Duodenal mucosa (tissue), 2 donors: Measurements from ENCODE around the gene KAT5.
"Not testable (repeated sequence)": the region's sequence is repeated elsewhere in the genome, so short reads cannot be mapped to it uniquely, and the experiment has no call there.

Experiments
- H3K27ac ChIP-seq: one replicate; pipeline ENCODE4 v1.7.0; 2013; ENCODE audit warnings: low read depth, low read length
- H3K27me3 ChIP-seq, 2 donors: one replicate each; pipeline ENCODE4 v1.7.0; 2013; ENCODE audit warnings: low read length in 2 of 2, control low read depth in 1 of 2; ENCODE audit not compliant: insufficient read depth in 2 of 2, control insufficient read depth in 1 of 2
- H3K36me3 ChIP-seq, 2 donors: one replicate each; pipeline ENCODE4 v1.7.0; 2013; ENCODE audit warnings: low read length in 2 of 2, control low read depth in 1 of 2; ENCODE audit not compliant: insufficient read depth in 2 of 2, control insufficient read depth in 1 of 2
- H3K4me1 ChIP-seq, 2 donors: one replicate each; pipeline ENCODE4 v1.7.0; 2013; ENCODE audit warnings: low read length in 2 of 2, control low read depth in 1 of 2; ENCODE audit not compliant: insufficient read depth in 2 of 2, control insufficient read depth in 1 of 2
- H3K4me3 ChIP-seq, 2 donors: one replicate each; pipeline ENCODE4 v1.7.0; 2013; ENCODE audit warnings: low read length in 2 of 2, low read depth in 1 of 2
- H3K9ac ChIP-seq, 2 donors: one replicate each; pipeline ENCODE4 v1.7.0; 2013; ENCODE audit warnings: low read length in 2 of 2, low read depth in 1 of 2
- H3K9me3 ChIP-seq, 2 donors: one replicate each; pipeline ENCODE4 v1.7.0; 2013; ENCODE audit warnings: low read length in 2 of 2, control low read depth in 1 of 2; ENCODE audit not compliant: control insufficient read depth in 1 of 2

KAT5 gene

GRCh38 chr11:65767806-65768205, 55.8 kb downstream of the KAT5 start:
- H3K27me3 ChIP-seq, H3K9me3 ChIP-seq, H3K27ac ChIP-seq, H3K9ac ChIP-seq, H3K4me1 ChIP-seq, H3K4me3 ChIP-seq, H3K36me3 ChIP-seq: not testable (repeated sequence)
